ENCODE results near the gene R3HDML.

GRCh38 chr20:44302736-44303135 is 34.1 kb upstream of the R3HDML start:
- no peak for TF ChIP-seq GATA1 (IDR thresholded peaks at IDR 0.05; ENCODE audit: low read depth, low read length)
- no peak for TF ChIP-seq POLR2A (IDR thresholded peaks at IDR 0.05; ENCODE audit: low read length)

All from erythroblast (primary cell).